Measurements from ENCODE around the gene TRIM61.

- TF ChIP-seq CTCF (conservative IDR thresholded peaks at IDR 0.05; ENCODE audit: low read length) (no peak), EZH2phosphoT487 (IDR thresholded peaks at IDR 0.05; ENCODE audit: borderline replicate concordance) (no peak)
These were observed 12.0 kb upstream of the TRIM61 start for GRCh38 chr4:164989471-164989870.

Measured in Loucy (cell line).